ENCODE data around the gene CDC34.

- TF ChIP-seq CTCF (IDR thresholded peaks at IDR 0.05; ENCODE audit: borderline replicate concordance, extremely low read depth, low read length, poor library complexity, severe bottlenecking) (no peak), EZH2 (IDR thresholded peaks at IDR 0.05; ENCODE audit: borderline replicate concordance, low read depth, low read length, severe bottlenecking) (no peak)
Measured at GRCh38 chr19:492091-492531, 39.4 kb upstream of the CDC34 start.

All from DND-41 (cell line).